Measurements from ENCODE around the gene SLC38A8.

SLC38A8 gene

DNA sequence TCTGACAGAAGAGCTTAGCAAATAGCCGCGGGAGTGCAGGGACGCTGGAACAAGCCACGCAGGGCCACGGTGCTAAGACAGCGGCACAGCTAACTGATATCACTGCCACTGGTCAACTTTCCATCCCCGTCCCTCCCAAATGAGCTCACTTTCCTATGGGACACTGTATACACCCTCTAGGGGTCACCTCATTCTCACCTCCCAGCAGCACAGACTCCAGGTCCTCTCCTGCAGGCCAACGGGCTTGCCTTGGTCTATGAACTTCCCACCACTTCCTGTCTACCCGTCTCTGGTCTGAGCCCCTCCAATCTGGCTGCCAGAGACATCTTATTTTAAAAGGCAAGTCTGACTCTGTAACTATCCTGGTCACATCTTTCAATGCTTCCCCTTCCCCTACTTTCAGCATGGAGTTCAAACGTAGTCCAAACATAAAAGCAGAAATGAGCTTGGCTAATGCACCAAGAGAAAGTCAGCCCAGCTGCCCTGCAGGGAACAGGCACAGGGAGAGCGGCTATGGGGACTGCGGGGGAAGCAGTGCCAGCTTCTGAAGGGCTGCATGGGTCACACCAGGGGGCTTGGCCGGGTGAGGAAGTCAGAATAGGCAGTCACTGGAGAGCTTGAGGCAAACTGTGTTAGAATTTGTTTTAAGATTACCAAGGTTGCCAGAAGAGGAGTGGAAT, 26.3 kb upstream of the SLC38A8 start:
- no peak for DNase-seq (ENCODE audit: low read depth, low spot score)

DNA sequence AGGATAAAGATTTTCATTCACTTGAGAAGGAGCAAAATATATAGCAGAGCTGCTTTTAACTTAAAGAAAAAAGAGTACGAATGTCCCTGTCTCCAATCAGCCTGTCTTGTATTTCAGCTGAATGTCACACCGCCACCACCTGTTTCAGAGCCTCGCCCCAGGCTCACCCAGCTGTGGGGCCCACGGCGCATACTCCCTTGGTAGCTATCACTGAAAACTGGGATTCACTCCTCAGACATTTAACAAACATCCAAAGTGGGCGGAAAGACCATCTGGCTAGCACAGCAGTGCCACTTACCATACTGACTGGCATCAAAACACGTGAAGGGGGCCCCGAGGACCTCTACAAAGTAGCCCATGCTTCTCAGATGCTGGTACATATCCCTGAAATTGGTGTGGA, 25.4 kb upstream of the SLC38A8 start:
- DNase-seq (ENCODE audit: low read depth, low spot score), result no peak

DNA sequence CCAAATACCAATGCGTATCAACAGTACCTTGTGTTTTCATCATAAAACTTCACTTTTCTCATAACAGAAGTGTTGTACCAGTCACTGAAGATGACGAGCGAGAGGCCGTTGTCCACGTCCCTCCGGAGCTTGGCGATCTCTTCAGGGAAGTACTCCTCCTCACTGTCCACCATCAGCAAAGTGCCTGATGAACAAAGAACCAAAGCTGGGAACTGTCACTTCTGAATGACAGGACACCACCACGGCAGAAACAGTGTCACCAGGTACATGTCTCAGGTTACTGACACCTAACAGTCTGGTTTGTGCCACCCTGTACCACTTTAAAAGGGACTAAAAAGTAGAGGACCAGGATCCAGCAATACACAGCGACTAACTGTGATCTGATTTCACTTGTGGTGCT, 25.0 kb upstream of the SLC38A8 start:
- DNase-seq (ENCODE audit: low read depth, low spot score), result no peak

GRCh38 chr16:84065536-84066132, 23.0 kb upstream of the SLC38A8 start:
- DNase-seq (ENCODE audit: low read depth, low spot score), result no peak

DNA sequence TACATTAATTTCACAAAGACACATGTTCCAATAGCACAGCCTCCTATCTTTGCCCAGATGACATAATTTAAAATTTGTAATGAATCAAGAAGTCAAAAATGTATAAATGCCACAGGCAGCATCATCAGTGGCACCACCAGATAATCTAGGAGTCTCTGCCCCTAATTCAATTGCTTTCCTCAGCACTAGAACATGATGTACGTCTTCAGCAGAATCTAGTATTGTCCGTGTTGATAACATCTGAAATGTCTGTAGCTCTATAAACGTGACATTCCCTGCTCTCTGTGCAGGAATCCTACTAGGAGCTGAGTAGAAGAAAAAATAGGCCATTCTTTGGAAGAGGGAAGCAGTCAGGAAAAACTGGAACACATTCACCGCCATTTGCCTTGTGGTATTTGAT, 21.4 kb upstream of the SLC38A8 start:
- DNase-seq (ENCODE audit: low read depth, low spot score), result no peak

DNA sequence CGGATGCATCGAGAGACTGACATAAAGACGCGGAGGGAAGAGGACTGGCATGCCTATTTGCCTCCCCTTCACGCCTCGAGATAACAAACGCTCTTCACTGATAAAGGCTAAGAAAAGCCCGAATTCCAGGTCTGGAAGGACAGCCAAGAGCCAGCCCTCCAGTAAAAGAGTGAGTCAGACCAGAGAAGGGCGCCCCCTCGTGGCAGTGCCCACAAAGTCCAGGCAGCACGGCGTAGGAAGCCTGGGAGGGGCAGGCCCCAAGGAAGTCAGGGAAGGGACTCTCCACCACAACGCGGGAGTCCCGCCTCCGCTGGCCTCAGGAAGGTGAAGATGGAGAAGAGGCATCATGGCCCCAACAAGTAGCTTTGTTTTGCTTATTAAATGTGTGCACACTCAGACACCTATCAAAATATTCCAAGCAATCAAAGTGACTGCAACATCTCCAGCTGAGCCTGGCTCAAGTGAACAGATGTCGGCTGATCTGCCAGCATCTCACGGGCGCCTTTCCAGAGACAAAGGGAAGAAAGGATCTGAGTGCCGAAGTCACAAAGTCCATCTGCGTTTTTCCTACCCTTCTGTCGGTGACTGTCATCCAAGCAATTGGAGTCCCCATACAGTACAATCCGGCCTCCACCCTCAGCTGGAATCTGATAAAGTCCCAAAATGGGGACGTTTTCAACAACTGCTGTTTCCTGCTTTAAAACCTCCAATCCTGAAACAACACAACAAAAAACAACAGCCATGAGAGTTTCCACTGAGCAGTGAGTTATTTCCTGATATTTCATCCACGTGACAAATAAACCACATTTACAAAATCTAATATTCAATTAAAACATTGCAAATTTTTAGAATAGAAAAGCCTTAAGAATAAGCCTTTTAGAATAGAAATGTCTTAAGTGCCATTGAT, 20.4 kb upstream of the SLC38A8 start:
- DNase-seq (ENCODE audit: low read depth, low spot score), result peak; percentile 57

DNA sequence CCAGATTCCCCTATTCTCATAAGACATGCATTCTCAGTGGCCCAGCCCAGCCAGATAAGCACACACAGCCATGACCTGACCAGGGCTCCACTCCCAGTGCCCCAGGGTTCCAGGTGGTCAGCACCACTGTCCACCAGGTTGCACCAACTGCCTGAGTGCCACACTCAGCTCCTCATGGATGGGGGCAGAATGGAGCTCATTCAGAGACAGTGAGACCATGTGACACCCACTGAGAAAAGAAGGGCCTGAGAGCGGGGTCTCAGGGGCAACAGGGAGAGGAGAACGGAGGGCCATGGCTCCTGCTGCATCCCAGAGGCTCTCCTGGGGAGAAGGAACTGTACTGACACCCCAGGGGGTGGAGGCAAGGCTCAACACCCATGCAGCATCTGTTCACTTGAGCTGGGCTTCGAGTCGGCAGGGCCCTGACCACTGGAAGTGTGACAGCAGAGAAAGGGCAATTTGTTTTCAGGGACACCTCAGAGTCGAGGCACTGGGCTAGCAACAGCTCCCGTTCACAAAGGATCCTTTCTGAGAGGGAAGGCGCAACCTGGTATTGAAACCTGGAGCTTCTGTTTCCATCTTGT, 18.7 kb upstream of the SLC38A8 start:
- no peak for DNase-seq (ENCODE audit: low read depth, low spot score)

GRCh38 chr16:84059946-84060901, 17.6 kb upstream of the SLC38A8 start:
- DNase-seq (ENCODE audit: low read depth, low spot score), result no peak

- DNase-seq (ENCODE audit: low read depth, low spot score), result no peak
Observed at GRCh38 chr16:84059111-84059510, 16.5 kb upstream of the SLC38A8 start.

DNA sequence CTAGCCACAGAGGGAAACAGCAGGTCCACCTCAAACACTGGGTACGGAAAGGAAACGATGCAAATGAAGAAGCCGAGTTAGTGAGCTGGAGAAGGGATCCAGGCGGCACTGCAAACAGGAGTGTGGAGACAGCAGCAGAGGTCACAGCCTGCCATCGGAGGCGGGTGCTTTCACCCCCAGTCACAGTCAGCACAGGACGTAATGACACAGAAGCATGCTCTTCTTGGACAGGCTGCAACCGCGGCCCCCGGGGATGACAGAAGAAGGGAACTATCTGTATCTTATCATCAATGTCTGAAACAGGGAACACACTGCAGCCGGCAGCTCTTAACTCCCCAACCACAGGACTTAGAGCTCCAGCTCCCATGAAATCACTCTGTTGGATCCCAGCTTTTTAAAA, 16.1 kb upstream of the SLC38A8 start:
- DNase-seq (ENCODE audit: low read depth, low spot score), result no peak

DNA sequence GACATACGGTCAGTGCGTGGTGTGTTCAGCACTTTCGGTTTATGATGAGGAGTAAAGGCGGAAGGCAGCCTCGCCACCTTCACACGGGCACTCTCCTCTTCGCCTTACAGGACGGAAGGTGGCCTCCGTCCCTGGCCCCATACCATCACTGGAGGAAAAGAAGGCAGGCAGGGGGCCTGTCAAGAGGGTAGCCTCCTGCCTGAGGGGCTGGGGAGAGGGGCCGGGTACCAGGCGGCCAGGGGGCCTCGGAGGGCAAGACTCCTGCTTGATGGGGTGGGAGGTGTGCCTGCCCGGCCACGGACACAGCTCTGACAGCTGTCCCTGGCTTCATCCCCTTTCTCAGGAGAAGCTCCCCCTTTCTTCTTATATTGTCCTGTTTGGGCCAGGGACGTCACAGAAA, 15.6 kb upstream of the SLC38A8 start:
- no peak for DNase-seq (ENCODE audit: low read depth, low spot score)

GRCh38 chr16:84056933-84057332, 14.3 kb upstream of the SLC38A8 start:
- no peak for DNase-seq (ENCODE audit: low read depth, low spot score)

DNA sequence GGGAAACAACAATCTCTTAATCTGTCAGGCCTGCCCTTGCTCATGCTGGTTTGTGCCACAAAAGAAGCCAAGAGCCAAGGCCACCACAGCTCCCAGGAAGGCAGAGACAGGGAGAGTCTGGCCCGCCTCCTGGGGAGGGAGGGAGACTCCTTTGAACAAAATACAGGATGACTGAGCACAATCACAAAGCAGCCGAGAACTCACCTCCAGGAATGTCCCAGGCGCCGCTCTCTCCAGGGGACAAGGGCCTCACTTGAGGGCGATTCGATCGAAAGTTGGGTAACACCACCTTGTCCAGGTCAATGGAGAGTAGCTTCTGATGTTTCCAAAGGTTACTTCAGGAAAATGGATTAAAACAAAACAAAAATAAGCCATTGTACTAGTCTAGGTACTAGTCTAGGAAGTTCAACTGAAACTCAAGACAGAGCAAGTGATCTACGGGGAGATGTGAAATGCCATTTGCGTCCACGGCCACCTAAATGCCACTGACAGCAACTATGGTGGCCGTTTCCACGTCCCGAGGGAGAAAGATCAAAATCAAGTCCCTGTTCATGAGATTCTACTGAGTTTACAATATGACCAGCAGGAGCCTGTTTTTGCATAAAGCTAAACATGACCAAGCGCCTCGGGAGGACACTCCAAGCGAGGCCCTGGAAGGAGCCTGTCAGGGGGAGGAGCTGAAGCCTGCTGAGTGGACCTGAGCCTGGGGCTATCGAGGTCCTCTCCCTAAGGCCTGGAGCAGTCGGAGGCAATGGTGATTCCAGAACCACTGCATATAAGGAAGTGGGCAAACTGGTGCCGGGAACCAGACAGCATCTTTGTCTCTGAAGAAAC, 13.4 kb upstream of the SLC38A8 start:
- DNase-seq (ENCODE audit: low read depth, low spot score), result no peak

- no peak for DNase-seq (ENCODE audit: low read depth, low spot score)
Observed at GRCh38 chr16:84055366-84055765, 12.8 kb upstream of the SLC38A8 start.

- no peak for DNase-seq (ENCODE audit: low read depth, low spot score)
Observed at GRCh38 chr16:84054916-84055315, 12.3 kb upstream of the SLC38A8 start.

- no peak for DNase-seq (ENCODE audit: low read depth, low spot score)
Observed at GRCh38 chr16:84054271-84054670, 11.7 kb upstream of the SLC38A8 start.

DNA sequence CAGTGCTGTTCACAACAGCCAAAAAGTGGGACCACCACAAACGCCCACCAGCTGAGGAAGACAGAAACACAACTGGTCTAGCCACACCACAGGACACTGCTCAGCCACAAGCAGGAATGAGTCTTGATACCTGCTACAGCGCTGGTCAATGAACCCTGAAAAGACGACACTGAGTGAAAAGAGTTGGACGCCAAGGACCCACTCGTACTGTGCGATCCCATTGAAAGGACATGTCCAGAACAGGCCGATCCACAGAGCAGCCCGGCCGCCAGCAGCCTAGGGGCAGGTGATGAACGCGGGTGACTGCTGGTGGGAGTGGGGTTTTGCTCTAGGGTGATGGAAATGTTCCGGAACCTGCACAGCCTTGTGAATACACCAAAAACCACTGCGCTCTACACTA, 10.6 kb upstream of the SLC38A8 start:
- no peak for DNase-seq (ENCODE audit: low read depth, low spot score)

DNA sequence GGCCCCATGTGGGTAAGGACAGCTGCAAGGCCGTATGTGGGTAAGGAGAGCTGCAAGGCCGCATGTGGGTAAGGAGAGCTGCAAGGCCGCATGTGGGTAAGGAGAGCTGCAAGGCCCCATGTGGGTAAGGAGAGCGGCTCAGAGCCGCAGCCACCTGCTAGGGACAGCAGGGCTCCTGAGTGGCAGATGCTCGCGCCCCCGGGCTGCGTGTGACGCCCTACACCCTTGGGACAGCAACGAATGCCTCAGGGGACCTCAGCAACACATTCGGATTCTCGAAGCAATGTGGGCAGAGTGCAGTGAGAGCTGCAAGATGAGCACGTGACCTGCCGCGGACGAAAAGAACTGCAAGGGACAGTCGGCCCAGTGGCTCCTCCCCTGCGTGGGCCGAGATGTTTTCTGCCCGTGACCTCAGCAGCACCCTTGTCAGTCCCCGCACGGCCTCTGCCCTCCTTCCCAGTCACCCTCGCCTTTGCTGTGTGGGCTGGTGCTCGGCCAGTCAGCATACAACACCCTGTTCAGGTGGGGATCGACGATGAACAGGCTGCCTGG, 9.6 kb upstream of the SLC38A8 start:
- DNase-seq (ENCODE audit: low read depth, low spot score), result no peak

DNA sequence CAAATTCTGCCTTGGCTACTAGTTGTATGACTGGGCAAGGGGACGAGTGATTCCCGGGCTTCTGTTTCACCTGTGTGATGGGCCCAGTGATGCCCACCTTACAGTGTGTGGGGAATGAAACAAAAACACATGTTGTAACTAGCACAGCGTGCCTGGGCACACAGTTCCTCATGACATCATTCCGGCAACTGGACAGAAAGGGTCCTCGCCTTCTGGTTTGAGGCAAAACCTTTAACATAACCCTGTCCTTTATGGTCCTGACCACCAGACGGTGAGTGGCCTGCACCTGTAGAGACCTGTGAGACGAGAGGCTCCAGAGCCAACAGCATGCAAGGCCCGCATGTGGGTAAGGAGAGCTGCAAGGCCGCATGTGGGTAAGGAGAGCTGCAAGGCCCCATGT, 7.7 kb upstream of the SLC38A8 start:
- DNase-seq (ENCODE audit: low read depth, low spot score), result no peak
